ENCODE data around the gene SIN3B. TPM values are rescaled to one million over a fixed set of nuclear protein-coding genes. Genes with fewer than 3 reads are reported as not detected.

SIN3B gene
- total RNA-seq, 4 donors from 2014 or later = 75.2 to 152 (median 86.3) TPM

DNA sequence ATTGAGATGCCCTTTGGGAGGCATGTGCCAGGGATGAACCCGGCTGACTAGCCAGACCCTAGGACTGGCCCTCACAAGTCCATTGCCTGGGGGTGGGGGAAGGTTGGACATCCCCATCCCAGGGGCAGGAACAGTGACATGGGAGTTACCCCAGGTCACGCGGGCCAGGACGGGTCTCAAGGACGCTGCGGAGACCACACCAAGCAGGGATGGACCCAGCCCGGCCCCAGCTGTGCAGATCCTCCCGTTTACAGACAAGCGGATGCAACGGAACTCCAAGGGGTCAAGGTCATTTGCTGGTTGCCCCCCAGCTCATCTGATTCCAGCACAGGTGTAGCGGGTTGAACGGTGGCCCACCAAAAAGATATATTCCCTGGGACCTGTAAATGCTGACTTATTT, 79.6 kb downstream of the SIN3B start:
- Histone ChIP-seq H3K4me3 (no peak overlapping the region), H3K4me1 (no peaks in the 10 kb centered on the region), H3K27me3 (no peaks in the 10 kb centered on the region), H3K27ac (no peak overlapping the region), H3K36me3 (no peaks in the 10 kb centered on the region), H3K9me3 (peaks cover 0 to 40% (median 7%) of the 10 kb centered on the region in 4 donors)
- no peak for DNase-seq (ENCODE audit: low spot score in 2 of 2)
- no peak for TF ChIP-seq POLR2A (IDR thresholded peaks at IDR 0.05)
- TF ChIP-seq, protein P1, sequence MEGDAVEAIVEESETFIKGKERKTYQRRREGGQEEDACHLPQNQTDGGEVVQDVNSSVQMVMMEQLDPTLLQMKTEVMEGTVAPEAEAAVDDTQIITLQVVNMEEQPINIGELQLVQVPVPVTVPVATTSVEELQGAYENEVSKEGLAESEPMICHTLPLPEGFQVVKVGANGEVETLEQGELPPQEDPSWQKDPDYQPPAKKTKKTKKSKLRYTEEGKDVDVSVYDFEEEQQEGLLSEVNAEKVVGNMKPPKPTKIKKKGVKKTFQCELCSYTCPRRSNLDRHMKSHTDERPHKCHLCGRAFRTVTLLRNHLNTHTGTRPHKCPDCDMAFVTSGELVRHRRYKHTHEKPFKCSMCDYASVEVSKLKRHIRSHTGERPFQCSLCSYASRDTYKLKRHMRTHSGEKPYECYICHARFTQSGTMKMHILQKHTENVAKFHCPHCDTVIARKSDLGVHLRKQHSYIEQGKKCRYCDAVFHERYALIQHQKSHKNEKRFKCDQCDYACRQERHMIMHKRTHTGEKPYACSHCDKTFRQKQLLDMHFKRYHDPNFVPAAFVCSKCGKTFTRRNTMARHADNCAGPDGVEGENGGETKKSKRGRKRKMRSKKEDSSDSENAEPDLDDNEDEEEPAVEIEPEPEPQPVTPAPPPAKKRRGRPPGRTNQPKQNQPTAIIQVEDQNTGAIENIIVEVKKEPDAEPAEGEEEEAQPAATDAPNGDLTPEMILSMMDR (IDR thresholded peaks at IDR 0.05) = no peak
- no peak for TF ChIP-seq EP300 (IDR thresholded peaks at IDR 0.05)
- WGBS, 2 donors = 65 to 76% methylated on average over 9 to 12 of the region's 12 CpGs

DNA sequence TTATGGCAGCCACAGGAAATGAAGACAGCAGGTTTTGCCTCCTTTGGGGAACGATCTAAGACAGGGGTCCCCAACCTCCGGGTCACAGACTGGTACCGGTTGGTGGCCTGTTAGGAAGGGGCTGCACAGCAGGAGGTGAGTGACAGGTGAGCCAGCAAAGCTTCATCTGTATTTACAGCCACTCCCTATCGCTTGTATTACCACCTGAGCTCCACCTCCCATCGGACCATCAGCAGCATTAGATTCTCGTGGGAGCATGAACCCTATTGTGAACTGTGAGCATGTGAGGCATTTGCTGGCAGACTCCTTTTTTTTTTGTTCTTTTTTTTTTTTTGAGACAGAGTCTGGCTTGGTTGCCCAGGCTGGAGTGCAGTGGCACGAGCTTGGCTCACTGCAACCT, 81.8 kb downstream of the SIN3B start:
- Histone ChIP-seq H3K4me3 (no peak overlapping the region), H3K36me3 (no peaks in the 10 kb centered on the region), H3K27me3 (no peaks in the 10 kb centered on the region), H3K4me1 (no peaks in the 10 kb centered on the region), H3K27ac (no peak overlapping the region), H3K9me3 (peaks cover 0 to 54% (median 7%) of the 10 kb centered on the region in 4 donors)
- WGBS, 2 donors = 90% methylated on average over 7 of the region's 7 CpGs
- DNase-seq (ENCODE audit: low spot score in 2 of 2) = no peak
- TF ChIP-seq POLR2A (IDR thresholded peaks at IDR 0.05) (no peak), EP300 (IDR thresholded peaks at IDR 0.05) (no peak)
- TF ChIP-seq, protein P1 (IDR thresholded peaks at IDR 0.05) = no peak

DNA sequence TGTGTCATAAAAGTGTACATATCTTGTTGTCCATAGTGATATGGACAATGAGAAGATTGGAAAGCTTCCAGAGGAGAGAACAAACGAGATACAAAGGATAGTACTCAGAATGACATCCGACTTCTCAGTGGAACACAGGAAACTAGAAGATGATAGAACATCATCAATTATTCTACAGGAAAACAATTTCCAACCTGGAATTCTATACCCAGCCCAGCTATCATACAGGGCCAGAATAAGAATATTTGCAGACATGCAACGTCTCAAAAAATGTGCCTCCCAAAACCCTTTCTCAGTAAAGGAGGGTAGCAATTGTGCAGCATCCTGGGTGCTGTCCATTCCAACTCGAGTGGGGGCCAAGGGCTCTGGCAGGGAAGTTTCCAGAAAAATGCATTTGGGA, 83.6 kb downstream of the SIN3B start:
- H3K27ac ChIP-seq = no peak overlapping the region
- H3K36me3 ChIP-seq = no peaks in the 10 kb centered on the region
- no peak for DNase-seq (ENCODE audit: low spot score in 2 of 2)
- H3K27me3 ChIP-seq = no peaks in the 10 kb centered on the region
- H3K4me1 ChIP-seq = no peaks in the 10 kb centered on the region
- TF ChIP-seq EP300 (IDR thresholded peaks at IDR 0.05) (no peak), POLR2A (IDR thresholded peaks at IDR 0.05) (no peak)
- TF ChIP-seq, protein P1 (IDR thresholded peaks at IDR 0.05) = no peak
- H3K9me3 ChIP-seq = peaks cover 0 to 54% (median 7%) of the 10 kb centered on the region in 4 donors
- no peak overlapping the region for H3K4me3 ChIP-seq
- WGBS, 2 donors = 80 to 81% methylated on average over 4 of the region's 4 CpGs

DNA sequence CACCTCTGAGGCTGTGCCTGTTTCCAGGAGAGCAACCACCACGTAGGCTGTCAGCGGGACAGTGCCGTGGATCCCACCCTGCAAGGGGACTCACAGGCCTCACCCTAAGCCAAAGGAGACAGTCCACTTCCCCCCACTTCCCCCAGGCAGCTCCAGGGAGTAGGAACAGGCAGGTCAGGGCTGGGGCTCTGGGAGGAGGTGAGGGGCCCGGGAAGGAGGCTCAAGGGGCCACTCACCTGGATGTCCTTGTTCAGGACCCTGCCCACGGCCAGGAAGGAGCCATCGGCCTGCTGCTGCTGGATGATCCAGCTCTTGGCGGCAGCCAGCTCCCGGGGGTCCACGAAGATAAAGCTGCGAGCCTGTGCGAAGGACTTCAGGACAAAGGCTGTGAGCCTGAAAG, 85.2 kb downstream of the SIN3B start:
- no peak overlapping the region for H3K4me3 ChIP-seq
- H3K4me1 ChIP-seq = no peaks in the 10 kb centered on the region
- TF ChIP-seq EP300 (IDR thresholded peaks at IDR 0.05) (no peak), POLR2A (IDR thresholded peaks at IDR 0.05) (no peak)
- TF ChIP-seq, protein P1 (IDR thresholded peaks at IDR 0.05) = no peak
- DNase-seq (ENCODE audit: low spot score in 2 of 2) = no peak
- no peaks in the 10 kb centered on the region for H3K27me3 ChIP-seq
- no peak overlapping the region for H3K27ac ChIP-seq
- WGBS, 2 donors = 89 to 98% methylated on average over 8 to 11 of the region's 11 CpGs
- H3K9me3 ChIP-seq = peaks cover 0 to 62% (median 7%) of the 10 kb centered on the region in 4 donors
- no peaks in the 10 kb centered on the region for H3K36me3 ChIP-seq

DNA sequence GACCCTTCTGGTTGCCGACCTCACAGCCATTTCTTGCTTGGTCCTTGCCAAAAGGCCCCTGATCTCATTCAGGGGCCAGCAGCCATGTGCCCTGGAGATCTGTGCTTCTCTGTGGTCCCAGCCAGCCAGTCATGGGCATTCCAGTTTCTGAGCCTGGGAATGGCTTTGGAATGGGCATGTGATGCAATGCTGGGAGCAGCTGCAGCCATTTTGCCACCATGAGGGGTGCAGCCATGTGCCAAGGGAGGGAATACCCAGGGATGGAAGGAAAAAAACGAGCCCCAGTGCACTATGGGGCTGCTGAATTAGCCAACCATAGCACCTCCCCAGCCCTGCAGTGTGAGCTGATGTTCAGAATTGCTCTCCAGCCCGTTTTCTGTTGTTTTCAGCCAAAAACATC, 85.9 kb downstream of the SIN3B start:
- Histone ChIP-seq H3K4me1 (no peaks in the 10 kb centered on the region), H3K27ac (no peak overlapping the region), H3K36me3 (no peaks in the 10 kb centered on the region), H3K9me3 (peaks cover 0 to 69% (median 7%) of the 10 kb centered on the region in 4 donors), H3K4me3 (no peak overlapping the region), H3K27me3 (no peaks in the 10 kb centered on the region)
- DNase-seq (ENCODE audit: low spot score in 2 of 2) = no peak
- TF ChIP-seq, protein P1 (IDR thresholded peaks at IDR 0.05) = no peak
- no peak for TF ChIP-seq EP300 (IDR thresholded peaks at IDR 0.05)
- TF ChIP-seq POLR2A (IDR thresholded peaks at IDR 0.05) = no peak
- 67 to 70% methylated on average over 3 of the region's 3 CpGs for WGBS, 2 donors
